ENCODE results near the gene PPP2R2C. TPM values are rescaled to one million over a fixed set of nuclear protein-coding genes. Genes with fewer than 3 reads are reported as not detected.

Gene PPP2R2C
- total RNA-seq, 1 donor from 2014 or later, result 0.20 TPM

DNA sequence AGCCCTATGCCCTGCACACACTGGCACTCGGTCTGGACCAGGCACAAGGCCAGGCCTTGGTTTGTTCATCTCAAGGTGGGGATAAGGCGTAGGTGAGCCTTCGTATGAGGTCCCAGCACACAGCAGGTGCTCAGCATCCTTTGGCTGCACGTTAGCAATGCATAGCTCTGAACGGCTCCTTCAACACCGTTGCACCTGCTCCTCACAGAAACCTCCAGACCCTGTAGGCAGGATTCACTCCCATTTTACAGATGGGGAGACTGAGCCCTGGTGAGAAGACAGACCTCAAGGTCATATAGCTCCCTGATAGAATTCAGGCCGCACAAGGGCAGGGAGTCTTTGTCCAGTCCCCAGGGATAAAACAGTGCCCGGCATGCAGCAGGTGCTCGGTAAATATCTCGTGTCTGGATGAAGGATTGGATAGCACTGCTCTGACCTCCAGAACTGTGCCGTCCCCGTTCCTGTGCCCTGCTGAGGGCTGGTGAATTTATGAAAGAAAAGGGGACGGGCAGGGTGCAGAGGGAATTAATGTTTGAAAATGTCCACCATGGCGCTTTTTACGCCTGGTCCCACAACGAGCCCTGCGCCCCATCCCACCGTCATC, 2.4 kb downstream of the PPP2R2C start:
- no peak for DNase-seq (ENCODE audit: low read depth)

DNA sequence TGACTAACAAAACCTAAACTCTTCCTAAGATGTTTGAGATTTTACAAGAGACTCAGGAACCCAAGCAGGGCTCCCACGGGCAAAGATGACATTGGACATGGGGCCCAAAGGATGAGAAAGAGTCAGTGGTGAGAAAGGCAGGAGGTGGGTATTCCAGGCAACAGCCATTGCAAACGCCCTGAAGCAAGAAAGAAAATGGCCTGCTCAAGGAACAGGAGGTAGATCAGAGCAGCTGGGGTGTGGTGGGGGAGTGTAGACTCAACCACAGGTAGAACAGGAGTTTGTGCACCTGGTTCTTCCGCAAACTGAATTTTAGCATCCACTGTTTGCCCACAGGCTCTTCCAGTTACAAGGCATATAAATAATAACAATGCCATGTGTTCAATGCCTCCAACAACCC, 3.3 kb downstream of the PPP2R2C start:
- DNase-seq (ENCODE audit: low read depth), result no peak

DNA sequence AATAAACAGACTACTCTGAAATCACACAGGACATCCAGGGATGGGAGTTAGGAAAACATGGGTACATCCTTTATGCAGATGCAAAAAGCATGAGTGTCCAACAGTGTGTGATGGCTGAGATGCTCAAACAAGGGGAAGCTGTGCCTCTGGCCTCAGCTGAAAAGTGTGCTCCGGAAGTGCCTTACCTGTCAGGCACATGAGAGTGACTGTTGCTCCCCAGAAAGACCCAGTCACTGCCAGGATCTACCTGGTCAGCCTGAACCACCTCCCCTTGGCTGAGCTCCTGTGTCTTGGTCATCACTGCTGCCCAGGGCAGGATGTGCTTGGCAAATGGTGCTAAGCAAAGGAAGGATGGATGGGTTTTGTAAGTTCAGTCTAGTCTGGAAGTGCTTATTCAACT, 4.0 kb downstream of the PPP2R2C start:
- no peak for DNase-seq (ENCODE audit: low read depth)

DNA sequence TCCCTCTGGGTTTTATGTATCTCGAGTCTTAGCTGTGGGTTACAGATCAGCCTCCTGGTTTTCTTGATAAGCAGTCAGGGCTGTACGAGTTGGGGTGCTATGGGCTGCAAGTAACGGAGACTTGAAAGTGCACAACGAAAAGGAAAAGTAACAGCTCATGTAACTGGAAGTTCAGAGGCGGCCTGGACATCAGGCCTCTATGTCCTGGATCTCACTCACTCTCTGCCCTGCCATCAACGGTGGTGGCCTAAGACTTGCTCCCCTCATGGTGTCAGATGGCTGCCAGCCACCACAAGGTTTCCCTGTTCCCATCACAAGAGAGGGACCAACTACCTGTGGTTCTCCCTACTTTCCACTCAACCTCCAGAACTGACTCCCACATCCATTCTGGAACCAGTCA, 4.8 kb downstream of the PPP2R2C start:
- DNase-seq (ENCODE audit: low read depth), result no peak

DNA sequence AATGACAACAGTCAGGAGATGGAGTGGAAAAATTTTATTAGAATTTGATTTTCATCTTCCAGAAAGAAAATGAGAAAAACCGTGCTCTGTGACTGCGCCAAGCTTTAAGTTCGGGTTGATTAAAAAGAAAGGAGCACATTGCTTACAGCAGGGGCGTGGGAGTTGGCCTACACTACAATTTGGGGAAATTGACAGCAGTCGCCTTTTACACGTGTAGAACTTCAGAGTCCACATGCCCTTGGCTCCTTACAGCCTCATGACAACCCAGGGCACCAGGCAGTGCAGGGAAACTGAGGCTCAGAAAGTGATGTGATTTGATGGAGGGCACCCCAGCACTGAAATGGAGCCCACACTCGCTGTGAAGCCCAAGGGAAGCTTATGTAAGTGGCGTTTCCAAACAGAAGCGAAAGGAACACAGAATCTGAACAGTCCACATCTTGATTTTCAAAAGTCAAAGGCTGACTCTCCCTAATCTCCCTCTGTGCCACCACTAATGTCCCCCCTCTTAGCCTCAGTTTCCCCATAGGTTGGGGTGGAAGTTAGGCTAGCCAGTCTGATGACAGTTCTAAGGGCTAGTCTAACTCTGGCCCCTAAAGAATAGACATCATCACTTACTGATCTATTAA, 5.5 kb downstream of the PPP2R2C start:
- no peak for DNase-seq (ENCODE audit: low read depth)

DNA sequence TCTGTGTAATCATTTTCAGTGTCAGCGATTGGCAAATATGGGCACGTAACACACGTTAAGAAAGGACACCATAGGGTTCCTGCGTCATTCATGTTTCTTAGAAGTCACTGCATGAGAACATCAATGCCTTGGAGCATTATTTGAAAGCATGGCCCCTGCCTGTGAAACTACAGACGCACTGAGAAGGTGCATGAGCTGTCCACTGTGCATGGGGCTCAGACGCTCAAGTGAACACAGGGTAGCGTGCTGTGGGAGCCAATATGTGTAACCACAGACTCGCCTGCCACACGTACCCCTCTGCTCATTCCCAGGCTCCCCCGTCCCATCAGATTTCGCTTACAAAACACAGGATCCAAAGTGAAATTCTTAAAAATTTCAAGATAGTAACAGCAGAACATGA, 6.5 kb downstream of the PPP2R2C start:
- no peak for DNase-seq (ENCODE audit: low read depth)

DNA sequence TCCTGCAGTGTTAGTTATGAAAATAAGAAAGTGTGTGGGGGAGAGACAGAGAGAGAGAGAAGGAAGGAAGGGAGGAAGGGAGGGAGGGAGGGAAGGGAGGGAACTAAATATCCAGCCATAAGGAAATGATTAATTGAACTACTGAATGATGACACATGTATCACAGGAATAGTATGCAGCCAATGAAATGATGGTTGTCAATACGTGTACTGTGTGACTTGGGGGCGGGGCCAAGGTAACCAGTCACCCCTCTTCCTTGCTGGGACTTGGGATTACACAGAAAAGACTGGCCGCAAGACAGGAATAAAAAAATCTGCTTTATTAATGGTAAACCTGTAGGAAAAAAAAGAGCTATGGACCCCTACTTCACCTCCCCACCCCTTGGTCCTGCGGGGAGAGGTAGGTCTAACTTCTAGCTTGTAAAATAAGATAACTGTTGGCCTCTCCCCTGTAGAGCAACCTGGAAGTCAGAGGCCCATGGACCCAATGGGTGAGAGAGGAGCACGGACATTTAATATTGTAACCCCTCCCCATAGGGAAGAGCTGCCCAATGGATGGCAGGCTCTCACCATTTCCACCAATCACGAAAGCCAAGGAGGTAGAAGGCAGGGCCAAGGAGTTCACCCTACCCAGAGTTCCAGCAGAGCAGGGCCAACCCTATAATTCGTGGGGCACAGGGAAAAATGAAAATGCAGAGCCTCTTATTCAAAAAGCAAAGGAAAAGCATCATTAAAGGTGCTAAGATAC, 7.4 kb downstream of the PPP2R2C start:
- no peak for DNase-seq (ENCODE audit: low read depth)

DNA sequence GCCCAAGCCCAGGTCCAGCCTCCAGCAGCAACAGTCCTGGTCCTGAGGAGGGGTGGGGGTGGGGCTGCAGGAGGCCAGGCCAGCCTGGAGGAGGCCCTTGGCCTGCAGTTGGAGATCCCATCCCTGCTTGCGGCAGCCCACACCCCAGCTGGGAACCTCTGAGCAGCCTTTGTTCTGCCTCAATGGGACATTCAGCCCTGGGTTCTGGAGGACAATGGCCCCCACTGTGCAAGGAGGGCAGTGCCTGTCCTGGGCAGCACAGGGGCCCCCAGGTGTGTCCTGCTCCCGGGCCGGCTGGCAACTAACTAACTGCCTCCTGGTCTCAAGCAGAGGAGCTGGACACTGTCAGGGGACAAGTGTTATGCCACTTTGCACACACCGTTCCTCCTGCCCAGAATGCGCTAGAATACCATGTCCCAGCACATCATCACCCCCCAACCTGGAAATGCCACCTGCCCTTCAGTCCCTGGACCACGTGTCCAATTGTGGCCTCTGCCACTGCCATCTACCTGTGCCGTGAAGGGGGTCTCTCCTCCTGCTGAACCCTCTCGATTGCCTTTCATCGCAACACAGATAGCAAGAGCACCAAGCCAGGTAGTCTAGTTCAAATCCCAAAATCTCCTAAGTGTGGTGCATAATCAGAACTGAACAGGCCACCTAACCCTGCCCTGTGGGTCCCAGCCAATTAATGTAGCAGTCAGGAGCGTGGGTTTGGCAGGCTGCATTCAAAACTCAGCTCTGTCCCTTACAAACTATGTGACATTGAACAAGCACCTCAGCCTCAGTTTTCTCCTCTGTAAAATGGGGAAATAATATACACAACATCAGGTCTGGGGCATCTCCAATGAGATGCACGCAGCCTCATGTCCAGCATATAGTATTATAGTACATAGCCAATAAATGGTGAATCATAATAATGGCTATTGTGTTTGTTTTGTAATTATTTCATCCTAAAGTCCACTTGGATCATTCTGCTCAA, 8.8 kb downstream of the PPP2R2C start:
- DNase-seq (ENCODE audit: low read depth), result no peak

DNA sequence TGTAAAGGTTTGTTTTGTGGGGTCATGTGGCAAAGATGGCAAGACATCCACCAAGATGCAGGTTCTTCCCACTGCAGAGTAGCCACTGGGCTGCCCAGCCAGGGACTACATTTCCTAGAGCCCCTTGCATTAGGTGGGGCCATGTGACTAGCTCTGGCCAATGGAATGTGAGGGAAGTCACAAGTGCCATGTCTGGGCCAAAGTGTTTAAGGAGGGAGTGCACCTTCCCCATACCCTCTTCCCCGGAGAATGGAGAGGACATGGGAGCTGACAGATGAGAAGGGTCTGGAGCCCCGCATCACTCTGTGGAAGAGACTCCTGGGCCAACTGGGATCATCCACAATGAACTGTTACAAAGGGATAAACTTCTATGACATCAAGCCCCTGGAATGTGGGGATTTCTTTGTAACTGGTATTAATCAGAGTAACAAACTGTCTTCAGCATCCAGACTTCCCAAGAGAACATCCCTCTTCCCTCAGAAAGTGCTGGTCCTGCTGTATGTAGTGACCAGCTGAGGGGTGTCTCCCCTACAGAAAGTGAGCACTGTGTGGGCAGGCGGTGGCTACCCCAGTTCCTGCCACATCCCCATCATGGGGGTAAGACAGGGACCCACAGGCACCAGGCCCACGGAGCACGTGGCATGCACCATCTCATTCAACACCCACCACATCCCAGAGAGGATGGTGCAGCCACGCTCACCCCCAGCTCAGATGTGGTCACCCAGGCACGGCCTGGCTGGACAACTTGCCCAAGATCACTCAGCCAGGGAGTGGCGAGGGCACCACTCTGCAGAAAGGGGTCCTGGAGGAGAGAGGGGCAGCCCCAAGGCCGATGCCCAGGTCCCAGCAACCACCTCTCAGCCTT, 10.9 kb downstream of the PPP2R2C start:
- no peak for DNase-seq (ENCODE audit: low read depth)

DNA sequence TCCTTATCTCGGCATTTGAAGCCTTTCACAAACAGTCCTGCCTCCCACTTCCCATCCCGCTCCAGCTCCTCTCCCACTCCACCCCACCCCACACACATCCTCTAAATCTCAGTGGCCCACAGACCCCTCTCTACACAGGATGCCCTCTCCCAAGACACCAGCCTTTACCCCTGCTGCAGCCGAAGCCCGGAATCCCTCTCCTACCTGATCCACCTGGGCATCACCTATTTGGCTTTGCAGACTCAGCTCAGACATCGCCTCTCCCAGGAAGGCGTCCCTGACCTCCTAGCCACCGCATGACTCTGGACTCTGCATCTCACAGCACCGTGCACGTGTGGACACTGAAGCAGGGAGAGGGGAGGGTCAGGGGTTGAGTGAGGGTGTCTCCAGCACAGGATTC, 11.5 kb downstream of the PPP2R2C start:
- DNase-seq (ENCODE audit: low read depth), result no peak

DNA sequence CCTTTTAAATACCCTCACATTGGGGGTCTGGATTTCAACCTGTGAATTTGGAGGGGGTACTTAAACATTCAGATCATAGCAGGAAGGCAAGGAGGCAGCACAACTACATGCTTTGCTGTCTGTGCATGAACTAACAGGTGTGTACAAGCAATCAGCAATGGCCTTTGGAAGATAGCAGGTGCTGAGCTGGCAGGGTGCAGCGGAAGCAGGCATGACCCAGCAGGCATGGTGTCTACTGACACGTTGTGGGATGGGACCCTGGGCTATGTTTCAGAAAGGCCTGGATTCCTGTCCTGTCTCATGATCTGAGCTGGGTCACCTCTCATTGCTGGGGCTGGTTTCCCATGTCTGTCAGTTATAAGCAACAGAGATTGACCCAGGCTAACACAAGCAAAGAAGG, 13.9 kb downstream of the PPP2R2C start:
- DNase-seq (ENCODE audit: low read depth), result no peak

DNA sequence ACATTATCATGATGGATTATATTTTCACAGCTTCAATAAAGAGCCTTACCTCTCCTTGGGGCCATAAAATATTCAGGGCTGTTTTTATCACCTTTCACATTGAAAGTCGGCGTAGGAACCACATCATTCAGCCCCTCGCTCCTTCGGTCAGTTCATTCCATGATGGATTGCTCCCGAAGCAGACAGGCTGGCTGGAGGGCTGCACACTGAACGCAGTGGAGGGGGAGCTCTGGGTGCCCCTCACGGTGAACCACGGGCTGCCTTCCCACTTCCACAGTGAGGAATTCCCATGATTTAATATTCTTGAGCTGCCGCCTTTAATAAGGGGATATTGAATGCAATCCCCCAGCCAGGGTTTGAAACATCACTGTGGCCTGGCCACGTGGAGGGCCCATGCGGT, 16.0 kb downstream of the PPP2R2C start:
- no peak for DNase-seq (ENCODE audit: low read depth)

DNA sequence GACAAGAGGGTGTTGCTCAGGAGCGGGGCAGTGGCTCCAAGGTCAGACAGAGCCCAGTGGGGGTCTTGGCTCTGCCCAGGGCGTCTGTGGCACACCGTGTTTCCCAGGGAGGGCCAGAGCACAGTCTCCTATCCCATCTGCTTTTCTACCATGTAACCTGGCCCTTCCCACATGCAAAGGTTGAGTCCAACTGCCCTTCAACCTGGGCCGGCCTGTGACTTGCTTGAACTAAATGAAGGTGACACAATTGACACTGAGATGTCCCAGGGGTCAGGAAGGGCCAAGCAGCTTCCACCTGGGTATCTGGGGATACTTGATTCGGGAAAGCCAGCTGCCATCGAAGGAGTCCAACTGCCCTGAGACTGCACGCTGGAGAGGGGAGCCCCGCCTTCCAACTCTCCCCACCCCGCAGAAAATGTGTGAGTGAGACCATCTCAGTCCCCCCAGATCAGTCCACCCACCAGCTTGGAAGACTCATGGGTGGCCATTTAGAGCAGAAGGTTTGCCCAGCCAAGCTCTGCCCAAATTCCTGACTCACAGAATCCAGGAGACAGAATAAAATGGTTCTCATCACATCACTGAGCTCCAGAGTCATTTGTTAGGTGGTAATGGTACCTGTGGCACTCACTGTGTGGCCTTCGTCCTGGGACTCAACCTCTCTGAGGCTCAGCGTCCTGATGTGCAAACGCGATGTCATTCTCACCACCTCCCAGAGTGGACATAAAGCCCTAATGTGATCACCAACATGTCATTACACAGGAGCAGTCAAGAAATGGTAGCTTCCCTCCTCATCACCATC, 18.1 kb downstream of the PPP2R2C start:
- no peak for DNase-seq (ENCODE audit: low read depth)

DNA sequence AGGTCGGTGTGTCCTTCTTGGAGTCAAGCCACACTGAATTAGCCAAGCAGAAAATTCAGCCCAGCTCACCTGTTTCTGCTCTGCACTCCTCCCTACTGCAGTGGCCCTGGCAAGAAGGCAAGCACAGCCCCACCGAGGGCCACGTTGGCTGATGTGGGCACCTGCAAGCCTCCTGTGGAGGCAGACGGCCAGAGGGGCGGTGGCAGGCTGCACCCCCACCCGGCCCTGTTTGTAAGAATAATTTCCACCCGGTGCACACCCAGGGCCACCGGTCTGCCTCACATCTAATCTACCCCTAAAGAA, 18.8 kb downstream of the PPP2R2C start:
- no peak for DNase-seq (ENCODE audit: low read depth)

DNA sequence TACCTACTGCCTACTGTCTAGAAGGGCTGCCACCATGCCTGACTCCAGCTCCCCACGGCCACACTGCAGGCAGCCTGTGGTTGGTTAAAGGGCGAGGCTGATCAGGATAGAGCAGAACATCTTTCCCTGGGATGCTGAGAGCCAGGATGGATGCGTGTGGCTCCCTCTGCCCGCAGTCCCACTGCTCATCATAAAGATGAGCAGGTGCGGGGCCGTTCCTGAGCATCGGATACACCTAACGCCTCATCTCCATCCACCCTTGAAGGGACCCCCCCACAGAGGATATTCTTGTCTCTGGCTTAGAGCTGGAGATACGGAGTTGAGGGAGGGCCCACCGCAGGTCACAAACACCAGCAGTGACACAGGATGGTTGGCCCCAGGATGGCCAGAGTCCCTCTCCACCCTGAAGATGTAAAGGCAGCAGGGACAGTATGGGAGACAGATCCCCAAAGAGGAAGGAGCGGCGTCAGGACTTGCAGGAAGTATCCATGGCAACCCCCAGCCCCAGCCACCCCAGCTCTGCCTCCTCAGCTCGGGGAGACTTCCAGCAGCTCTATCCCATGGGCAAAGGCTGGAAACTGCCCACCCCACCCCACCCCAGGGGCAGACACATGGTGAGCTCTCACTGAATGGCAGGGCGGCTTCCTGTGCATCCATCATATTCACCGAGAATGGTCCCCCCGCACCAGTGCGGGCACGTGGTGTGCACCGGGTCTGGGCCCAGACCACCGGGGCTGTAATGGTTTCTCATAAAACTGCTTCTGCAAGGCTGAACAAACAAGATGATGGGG, 19.3 kb downstream of the PPP2R2C start:
- no peak for DNase-seq (ENCODE audit: low read depth)

DNA sequence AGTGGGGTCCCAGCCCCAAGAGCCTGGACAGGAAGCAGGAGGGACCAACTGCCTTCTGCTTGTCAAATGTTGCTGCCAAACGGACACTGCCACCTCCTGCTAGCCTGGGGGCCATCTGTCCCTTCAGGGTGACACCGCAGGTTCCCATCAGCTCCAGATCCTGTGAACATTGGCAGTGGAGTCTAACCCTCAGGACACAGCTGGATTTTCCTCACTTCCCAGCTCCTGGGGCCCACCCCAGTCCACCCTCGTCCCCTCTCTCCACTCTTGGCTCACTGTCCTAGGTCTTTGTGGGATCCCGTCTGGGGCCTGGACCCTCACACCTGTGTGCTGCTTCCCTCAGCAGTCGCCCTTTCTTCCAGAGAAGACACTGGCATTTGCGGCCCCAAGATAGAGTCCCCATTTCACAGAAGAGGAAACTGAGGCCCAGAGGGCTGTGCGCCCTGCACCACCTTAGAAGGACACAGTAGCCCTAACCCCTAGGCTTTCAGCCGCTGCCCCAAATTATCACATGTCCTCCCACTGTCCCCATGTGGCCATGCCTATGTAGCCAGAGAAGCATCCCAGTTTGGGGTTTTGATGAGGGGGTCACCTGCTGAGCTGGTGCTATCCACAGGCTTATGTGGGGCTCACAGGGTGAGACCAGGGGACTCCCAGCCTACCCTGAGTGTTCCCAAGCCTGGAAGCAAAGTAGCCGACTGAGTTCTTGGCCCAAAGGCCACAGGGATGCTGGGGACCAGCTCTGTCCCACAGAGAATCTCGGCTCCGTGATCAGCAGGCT, 20.1 kb downstream of the PPP2R2C start:
- no peak for DNase-seq (ENCODE audit: low read depth)

DNA sequence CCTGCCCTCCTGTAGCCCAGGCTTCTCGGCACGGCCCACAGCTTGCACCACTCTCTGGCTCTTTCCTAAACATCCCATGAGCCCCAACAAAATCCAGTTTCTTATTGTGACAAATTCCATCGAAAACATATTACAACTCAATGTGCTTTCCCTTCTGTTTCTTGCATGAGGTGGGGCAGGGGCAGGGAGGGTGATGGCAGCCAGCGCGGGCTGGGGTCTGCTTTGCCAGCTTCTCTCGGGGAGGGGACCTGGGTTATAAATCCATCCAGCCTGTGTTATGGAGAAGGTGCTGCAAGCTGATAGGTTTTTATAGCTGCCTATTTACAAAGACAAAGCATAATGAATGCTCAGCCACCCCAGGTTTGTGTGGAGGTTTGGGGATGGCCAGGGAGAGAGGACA, 21.1 kb downstream of the PPP2R2C start:
- no peak for DNase-seq (ENCODE audit: low read depth)

DNA sequence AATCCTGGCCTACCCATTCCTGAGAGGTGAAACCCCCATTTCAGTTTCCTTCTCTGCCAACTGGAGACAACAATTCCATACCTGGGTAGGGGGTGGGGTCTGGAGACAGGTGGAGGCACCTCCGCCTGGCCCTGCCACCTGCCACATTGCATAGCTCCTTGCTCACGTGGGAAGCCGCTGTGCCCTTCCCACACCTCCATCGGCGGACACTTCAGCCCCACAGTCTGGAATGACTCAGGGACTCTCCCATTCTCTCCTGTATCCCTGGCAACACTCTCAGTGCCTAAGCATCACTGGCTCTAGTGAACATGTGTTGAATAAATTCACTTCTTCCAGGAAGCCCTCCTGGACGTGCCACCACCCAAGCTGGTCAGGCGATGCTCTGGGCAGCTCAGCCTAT, 21.7 kb downstream of the PPP2R2C start:
- no peak for DNase-seq (ENCODE audit: low read depth)
